GM18520 (cell line): ENCODE data around the gene GALM.
"Not testable (repeated sequence)": the region's sequence is repeated elsewhere in the genome, so short reads cannot be mapped to it uniquely, and the experiment has no call there.

ENCODE experiments used
- ATAC-seq: cut with Tn5 transposase; IDR thresholded peaks from one replicate; pipeline ENCODE4 v1.9.1; 2021; ENCODE audit not compliant: unreplicated experiment

The GALM gene

DNA sequence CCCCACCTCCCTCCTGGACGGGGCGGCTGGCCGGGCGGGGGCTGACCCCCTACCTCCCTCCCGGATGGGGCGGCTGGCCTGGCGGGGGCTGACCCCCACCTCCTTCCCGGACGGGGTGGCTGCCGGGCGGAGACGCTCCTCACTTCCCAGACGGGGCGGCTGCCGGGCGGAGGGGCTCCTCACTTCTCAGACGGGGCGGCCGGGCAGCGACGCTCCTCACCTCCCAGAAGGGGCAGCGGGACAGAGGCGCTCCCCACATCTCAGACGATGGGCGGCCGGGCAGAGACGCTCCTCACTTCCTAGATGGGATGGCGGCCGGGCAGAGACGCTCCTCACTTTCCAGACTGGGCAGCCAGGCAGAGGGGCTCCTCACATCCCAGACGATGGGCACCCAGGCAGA lies 90.0 kb downstream of the GALM start:
- ATAC-seq: not testable (repeated sequence)

- ATAC-seq: no peak
Observed at GRCh38 chr2:38763228-38763627, 97.3 kb downstream of the GALM start.

DNA sequence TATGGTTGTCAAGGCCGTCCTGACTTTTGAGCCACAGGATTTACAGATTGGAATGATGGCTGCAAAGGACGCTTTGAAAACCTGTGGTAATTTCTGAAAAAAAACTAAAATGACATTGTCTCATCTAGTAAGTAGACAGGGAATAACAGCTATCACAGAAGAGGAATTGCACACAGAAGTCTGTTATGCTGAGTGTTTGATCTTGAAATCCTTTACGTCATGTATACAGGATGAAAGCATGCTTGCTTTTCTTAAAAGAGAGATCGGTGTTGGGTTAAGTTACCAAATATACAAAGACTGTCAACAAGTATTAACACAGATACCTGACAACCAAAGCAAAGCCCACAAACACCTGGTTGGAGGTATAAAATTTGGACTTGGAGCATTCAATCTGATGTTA lies 97.8 kb downstream of the GALM start:
- no peak for ATAC-seq

DNA sequence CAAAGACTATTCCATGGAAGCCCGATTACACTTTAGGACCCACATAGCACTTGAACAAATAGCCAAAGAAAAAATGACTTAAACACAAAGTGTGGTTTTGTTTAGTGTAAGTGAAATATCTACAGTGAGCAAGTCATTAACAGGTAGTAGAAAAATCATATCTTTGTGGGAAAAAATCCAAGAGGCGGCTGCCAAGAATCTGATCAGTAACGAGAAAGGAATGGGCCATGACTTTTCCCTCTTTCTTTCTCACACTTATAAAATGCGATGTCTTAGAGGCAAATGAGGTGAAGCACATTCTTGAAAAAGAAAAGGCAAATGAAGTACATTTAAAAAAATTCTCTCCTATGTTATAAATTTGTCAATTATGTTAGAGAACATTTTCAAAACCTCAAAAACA lies 99.2 kb downstream of the GALM start:
- no peak for ATAC-seq

- ATAC-seq: no peak
Observed at GRCh38 chr2:38765551-38765950, 99.6 kb downstream of the GALM start.

DNA sequence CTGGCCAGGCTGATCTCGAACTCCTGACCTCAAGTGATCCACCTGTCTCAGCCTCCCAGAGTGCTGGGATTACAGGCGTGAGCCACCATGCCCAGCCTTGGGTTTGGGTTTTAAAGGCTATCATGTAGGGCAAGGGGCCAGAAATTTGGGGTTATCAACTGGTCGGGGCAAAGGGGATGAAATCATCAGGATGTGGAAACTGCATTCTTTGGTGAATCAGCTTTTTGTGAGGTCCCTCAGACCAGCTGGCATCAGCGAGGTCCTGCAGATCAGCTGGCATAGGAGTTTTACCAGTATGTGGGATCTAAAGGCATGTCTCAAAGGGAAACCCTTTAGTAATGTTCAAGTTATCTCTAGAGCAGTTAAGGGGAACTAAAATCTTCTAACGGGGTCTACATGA lies 105.7 kb downstream of the GALM start:
- ATAC-seq: no peak

- ATAC-seq: no peak
Observed at GRCh38 chr2:38775097-38775920, 109.4 kb downstream of the GALM start.

DNA sequence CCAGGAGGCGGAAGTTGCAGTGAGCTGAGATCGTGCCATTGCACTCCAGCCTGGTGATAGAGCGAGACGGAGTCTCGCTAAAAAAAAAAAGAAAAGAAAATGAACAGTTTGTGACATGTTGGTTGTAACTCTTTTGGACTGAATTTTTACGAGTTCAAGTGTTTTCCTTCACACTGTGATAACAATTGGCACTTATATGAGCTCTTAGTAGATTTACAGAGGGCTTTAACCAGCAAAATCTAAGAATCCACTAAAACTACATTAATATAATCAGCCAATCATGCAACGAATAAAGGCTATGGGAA lies 110.0 kb downstream of the GALM start:
- ATAC-seq: no peak

DNA sequence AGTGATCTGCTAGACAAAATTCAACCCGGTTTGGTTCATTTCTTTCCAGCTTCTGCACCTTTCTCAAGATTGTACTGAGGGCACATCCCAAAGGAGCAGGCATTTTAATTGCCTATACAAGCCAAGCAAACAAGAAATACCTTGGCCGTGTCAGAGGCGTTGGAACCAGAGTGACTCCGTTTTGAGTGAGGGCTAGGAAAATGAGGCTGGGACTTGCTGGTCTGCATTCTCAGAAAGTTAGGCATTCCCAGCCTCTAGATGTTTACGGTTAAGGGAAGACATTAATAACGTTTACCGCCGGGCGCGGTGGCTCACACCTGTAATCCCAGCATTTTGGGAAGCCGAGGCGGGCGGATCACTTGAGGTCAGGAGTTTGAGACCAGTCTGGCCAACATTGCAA lies 110.6 kb downstream of the GALM start:
- no peak for ATAC-seq

DNA sequence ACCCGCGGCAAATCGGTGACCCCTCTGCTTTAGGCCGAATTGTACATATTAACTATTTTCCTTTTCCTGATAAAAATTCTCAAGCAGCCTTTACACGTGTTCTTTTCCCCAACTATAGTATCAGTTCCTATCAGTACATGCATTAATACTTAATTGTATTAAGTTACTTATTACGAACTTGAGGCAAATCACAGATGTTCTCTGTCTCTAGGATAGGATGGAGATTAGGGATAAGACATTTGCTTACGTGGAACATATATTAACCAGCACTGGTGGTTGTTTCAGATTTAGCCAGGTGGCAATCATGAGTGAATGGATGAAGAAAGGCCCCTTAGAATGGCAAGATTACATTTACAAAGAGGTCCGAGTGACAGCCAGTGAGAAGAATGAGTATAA lies 112.8 kb downstream of the GALM start:
- ATAC-seq: no peak

DNA sequence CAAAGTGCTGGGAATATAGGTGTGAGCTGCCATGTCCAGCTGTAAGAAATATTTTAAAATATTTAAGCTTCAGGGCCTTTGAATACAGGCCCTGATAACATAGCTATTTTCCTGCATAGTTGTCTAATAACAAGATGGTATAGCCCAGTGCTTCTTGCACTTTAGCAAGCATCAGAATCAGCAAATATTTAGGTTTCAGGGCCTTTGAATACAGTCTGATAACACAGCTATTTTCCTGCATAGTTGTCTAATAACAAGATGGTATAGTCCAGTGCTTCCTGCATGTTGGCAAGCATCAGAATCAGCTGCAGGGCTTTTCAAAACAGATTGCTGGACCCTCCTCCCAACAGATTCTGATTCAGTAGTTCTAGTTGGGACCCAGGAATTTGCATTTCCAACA lies 117.7 kb downstream of the GALM start:
- ATAC-seq: no peak
